Left hindlimb (tissue), 1 donor: ENCODE results near the gene GMDS.

ENCODE experiments used
- DNase-seq: peaks from one replicate; pipeline ENCODE4 v3.0.0-alpha.2; 2018

GMDS gene

DNA sequence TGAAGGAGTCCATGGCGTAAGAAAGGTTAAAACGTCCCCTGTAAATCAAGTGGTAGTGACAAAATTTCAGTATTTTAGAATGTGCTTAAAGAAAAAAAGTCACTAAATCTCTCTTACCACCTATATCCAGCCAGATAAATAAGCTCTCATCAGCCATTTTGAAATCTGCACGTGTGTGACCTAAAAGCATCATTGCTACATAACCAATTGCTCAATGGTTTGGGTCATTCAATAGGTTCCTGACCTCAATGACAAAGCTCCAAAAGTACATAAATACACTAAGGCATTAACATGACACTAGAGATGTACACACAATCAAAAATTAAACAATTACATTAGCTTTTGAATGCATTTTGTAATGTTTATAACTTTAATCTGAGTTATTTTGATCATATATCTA is 272.4 kb downstream of the GMDS start:
- DNase-seq: no peak

DNA sequence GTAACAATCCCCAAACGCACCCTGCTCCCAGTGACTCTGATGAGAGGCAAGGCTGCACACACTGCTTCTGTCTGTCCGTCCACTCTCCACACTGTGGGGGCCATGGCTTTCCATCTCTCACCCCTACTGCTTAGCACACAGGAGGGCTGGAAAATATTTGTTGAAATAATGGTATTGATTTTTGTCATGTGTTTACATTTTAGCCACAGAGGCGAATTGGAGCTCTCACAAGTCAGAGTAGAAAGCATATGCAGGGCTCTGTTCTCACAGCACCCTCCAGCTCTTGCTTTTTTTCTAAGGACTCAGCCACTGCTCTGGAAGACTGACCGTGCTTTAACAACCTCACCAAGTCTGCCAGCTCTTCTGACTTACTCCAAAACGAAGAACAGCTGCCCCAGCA is 273.8 kb downstream of the GMDS start:
- DNase-seq: no peak

DNA sequence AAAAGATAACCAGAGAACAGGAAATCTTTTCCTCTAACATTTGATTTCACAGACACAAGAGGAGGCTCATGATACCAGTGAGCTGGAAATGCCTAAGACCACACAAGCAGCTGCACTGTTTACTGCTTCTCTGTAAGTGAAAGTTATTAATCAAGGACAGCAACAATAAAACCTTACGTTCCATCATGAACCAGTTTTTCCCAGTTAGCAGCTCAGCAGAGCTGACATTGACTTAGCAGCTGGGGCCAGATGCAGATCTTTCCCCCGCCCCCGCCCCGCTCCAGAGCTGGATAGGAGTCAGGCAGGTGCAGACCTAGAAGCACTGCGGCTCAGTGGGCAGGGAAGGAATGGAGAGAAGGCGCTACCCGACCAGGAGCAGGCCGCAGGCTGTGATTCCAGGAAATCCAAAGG is 275.2 kb downstream of the GMDS start:
- DNase-seq: no peak

DNA sequence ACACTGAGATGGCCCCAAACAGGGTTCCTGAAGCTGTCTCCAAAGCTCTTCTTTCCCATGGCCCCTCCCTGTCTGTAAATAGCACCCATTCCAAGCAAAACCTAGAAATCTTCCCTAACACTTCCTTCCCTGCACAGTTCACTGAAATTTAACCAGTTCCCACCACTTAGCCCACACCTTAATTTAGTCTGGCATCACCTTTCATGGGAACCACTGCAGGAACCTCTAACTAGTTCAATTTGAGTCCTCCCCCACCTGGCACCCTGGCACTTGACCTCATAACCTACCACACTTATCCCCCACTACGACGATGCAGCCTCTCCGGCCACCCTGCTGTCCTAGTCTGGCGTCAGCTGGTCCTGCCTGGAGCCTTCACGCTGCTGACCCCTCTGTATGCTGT is 278.7 kb downstream of the GMDS start:
- DNase-seq: no peak

DNA sequence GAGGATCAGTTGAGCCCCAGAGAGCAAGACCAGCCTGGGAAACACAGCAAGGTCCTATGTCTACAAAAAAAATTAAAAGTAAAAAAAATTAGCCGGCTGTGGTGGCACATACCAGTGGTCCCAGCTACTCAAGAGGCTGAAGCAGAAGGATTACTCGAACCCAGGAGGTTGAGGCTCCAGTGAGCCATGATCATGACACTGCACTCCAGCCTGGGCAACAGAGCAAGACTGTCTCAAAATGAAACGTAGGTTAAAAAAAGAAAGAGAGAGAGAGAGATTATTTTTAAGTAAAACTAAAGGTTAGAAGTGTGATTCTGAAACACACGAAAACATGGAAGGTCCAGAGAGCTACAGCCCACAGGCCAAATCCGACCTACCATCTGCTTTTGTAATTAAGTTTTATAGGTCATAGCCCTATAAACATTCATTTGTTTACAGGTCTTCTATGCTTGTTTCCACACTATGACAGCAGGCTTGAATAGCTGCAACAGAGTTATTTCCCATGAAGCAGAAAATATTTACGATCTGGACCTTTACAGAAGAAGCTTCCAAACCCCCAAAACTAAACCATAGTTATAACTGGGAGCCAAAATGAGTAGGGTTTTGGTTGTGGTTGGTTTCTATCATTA is 279.7 kb downstream of the GMDS start:
- DNase-seq: no peak

DNA sequence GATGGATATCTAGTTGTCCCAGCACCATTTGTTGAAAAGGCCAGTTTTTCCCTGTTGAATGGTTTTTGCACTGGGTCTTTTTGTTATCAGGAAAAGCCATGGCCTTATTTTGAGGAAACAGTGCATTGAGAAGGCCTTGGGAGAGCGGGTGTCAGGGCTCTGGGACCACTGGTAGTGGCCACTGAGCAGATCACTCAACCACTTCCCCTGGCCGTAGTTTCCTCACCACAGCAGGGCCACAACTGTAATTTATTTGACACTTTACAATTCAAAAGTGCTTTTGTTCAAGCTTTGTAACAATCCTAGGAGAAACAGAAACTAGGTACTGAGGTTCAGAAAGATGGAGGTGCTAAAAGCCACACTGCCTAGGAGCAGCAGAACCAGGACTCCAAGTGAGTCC is 281.8 kb downstream of the GMDS start:
- no peak for DNase-seq

DNA sequence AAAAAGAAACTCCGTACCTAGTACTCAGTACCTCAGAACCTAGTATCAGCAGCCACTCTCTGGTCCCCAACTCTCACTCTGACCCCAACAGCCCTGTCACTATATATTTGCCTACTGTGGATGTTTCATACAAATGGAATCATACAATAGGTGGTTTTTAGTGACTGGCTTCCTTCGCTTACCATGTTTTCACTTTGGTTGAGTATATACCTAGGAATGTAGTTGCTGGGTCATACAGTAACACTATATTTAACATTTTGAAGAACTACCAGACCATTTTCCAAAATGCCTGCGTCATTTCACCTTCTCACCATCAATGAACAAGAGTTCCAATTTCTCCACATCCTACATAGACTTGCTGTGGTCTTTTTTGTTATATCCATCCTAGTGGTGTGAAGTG is 283.2 kb downstream of the GMDS start:
- DNase-seq: no peak

DNA sequence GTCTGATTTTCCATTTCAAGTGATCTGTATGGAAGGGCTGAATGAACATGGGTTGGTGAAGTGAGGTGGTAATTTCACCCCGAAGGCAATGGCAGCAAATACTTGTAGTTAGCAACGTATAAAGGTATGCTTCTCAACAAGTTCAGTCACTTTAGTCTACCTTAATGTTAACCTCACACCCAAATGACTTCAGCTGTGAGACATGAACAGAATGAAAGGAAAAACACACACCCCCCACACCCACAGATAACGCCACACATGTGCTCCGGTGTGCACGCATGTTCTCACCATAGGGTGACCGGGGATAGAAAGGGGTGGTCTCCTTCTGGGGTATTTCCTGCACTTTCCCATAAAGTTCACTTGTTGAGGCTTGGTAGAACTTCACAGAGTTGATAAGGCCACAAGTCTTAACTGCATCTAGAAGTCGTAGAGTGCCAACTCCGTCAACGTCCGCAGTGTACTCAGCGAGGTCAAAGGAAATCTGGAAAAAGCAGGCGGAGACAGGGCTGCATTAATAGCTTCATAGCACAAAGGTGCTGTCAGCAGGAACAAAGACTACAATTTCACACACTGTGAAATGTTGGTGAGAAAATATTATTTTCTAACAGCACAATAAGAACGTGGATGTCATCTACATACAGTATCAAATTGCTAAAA is 284.8 kb downstream of the GMDS start:
- DNase-seq: no peak

DNA sequence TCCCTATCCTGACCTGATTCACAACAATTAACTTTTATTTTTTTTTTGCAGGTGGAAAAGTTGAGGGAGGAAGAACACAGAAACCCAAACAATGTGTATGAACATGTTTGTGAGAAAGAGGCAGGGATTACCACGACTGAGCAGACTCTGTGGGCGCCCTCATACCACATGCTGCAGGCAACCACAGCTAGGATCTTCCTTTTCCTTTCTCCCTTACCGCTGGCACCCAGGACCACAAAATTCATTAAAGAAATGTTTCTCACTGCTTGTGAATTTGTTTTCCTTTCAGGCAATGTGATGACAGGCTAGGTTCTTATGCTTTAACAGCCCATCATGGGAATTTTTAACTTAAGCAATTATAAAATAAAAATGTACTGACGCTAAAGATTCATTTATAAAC is 287.1 kb downstream of the GMDS start:
- DNase-seq: no peak

DNA sequence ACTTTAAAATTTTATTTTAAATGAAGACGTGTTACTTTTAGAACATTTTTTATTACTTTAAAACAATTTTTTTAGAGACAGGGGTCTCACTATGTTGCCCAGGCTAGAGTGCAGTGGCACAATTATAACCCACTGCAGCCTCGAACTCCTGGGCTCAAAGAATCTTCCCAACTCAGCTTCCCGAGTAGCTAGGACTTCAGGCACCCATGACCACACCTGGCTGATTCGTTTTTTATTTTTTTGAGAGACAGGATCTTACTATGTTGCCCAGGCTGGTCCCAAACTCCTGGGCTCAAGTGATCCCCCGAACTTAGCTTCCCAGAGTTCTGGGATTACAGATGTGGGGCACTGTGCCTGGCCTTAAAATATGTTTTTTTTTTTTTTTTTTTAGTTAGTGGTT is 287.7 kb downstream of the GMDS start:
- no peak for DNase-seq

DNA sequence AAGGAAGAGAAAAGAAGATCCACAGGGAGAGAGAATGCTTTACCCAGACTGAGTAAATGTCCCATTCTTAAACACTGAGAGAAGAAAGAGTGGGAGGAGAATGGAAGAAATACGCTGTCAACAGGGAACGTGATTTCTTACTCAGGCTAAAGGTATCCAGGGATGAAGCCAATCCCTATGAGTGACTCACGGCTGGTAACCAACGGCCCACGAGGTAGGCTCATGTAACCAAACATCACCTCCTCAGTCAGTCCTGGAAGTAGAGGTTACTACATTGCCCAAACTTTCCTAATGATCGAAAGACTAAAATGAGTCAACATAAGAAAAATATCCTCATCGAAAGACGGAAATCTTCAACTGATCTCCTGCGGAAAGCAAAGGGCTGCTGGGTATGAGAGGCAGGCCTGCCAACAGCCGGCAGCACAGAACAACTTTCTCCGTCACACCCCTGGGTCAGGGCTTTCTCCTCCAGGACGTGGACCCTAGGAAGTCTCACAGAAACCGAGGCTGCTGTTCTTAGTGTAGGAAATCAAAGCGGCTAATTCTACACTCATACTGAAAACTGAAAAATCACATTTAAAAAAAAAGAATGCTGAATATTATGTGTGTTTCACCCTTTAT is 292.6 kb downstream of the GMDS start:
- no peak for DNase-seq

DNA sequence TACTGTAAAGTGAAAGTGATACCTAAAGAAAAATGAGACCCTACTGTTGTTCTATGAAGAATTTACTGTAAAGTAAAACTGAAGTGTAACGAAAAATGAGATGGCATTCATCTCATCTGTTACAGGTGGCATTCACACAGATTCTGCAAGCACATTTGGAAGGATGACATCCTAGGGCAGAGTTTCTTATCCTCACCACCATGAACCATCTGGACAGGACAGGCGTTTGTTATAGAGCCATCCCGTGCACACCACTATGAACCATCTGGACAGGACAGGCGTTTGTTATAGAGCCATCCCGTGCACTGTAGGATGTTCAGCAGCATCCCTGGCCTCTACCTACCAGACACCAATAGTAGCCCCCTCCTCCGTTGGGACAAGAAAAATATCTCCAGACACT is 294.8 kb downstream of the GMDS start:
- no peak for DNase-seq

DNA sequence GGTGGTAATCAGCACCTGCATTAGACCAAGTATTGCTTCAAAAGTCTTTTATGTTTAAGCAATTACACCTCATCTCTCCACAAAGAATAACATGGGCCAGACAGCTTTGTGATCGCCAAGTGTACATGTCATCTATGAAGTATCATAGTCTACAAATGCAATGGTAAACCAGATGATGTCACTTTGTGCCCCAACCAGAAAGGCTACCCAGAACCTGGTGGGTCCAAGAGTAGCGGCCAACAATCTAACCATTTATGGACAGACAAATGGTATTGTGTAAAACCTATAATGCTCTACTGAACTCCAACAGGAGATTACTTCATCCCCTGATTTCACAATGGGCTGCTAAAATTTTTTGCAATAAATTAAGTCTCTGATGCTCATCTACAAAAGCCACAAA is 295.9 kb downstream of the GMDS start:
- DNase-seq: no peak

DNA sequence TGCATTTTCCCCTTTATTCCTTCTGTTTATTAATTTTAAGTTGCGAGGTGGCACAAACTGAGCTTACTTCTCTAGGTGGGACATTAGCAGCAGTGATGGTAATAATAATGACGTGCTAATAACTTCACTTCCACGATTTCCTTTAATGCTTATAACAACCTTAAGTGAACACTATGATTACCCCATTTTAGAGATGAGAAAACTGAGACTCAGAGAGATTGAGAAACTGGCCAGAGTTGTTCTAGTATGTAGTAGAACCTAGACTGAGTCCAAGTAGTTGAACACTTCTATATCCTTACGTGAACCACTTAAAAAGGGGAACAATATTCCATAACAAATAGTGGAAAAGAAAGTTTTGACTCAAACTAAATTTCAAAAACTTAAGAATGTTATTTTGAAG is 297.5 kb downstream of the GMDS start:
- no peak for DNase-seq

DNA sequence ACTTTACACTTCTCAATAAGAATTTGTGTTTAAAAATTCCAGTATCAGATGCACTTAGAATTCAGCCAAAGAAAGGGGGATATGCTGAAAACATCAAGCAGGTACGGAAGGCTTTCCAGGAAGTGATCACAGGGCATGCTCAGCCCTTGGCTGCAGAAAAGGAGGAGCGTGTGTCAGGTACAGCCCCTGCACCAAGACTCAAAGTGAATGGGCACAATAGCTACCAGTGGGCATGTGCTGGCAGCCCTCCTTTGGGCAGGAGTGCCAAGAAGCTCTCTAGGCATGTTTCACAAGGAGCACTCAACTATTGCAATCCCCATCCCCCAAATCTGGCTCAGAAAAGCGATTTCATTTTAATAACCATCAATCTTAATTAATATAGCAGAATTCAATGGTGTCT is 298.8 kb downstream of the GMDS start:
- no peak for DNase-seq

DNA sequence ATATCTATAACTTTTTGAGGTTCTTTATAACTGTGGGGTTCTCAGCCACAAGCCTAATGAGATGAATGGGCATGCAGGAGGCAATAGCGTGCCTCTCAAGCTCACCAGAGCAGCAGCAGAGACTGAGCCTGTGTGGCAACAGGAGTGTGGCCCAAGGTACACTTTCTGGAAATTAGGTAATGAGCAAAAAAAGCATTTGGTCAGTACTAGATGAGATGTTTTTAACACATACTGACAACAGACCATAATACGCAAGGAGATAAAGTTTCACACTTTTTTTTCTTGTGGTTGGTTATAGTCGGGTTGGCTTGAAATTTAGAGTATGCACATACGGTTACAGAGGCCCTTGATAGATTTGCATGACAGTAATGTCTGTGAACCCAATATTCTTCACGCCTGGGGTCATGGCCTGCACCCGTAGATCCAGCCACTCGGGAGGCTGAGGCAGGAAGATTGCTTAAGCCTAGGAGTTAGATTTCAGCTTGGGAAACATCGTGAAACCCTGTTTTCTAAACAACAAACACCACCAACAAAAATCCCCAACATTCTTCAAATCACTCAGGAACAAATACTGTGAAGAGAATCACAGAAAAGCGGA is 300.1 kb downstream of the GMDS start:
- no peak for DNase-seq

DNA sequence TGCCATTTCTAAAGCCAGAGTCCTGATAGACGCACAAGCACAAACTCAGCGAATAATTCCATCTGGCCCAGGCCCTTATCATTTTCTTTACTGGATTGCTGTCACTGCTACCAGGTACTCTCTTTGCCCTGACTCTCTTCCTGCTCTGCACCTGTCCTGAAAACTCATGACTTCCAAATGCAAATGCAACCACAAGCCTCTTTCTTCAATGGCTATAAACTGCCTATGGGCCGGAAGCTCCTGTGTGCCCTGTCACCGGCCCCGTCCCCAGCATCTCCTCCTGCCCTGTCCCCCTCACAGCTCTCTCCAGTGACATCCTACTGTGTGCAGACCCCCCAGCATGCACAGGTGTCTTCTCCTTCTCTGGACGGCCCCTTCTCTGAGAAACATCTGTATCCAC is 302.6 kb downstream of the GMDS start:
- no peak for DNase-seq

DNA sequence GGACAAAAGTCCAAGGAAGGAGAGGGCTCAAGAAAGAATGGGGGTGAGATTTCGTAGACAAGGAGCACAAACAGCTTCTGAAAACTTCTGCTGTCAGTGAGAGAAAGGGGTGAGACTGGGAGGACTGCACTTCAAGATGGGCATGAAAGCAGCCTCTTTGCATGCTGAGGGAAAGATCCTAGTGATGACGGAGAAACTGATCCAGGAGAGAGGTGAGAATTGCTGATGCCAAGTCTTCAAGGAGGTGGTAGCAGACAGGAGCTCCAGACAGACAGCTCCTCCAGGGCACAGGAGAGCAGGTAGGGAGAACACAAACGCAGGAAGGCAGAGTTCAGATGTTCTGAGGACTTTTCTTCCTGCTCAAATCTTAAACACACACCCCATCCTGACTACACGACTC is 303.9 kb downstream of the GMDS start:
- DNase-seq: no peak

DNA sequence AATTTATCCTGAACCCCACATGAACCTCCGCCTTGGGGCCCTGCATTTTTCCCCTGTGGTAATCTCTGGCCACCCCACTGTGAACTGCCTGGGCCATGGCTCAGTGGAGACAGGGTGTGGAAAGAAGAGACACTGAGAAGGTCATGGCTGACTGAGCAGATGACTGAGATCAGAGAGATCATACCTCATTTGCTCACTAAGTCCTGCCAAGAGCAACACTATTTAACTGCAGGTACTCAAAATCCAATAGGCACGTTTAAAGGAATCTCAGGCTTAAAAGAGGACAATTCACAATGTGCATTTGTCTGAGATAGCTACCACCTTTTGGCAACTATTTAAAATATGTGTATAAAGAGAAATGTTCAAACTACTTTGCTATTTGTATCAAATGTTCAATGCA is 305.0 kb downstream of the GMDS start:
- DNase-seq: no peak

DNA sequence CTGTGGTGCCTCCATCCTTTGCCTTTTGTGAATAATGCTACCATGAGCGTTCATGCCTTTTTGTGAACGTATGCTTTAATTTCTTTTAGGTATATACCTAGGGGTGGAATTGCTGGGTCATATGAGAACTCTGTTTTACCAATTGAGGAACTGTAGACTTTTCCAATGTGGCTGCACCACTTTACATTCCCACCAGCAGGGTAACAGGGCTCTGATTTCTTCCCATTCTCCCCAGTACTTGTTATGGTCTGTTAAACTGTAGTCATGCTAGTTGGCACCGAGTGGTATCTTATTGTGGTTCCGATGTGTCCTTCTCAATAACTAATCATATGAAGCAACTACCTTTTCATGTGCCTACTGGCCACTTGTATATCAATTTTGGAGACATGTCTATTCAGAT is 312.1 kb downstream of the GMDS start:
- DNase-seq: no peak

DNA sequence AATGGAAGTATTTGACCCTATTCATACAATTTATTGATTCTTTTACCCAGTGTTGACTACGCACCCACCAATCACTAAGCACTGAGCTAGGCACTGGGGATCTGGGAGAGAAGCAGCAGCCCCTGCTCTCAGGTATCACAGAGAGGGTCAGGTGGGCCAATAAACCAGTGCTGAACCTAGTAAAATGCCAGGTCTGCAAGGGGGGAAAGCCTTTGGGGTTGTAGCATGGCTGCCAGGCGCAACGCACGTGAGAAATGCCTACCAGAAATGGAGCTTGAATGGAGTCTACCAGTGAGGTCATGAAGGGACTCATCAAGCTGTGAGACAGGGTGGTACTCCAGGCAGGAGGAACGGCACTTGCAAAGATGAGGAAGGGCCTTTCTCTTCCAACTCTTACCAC is 313.6 kb downstream of the GMDS start:
- DNase-seq: no peak

DNA sequence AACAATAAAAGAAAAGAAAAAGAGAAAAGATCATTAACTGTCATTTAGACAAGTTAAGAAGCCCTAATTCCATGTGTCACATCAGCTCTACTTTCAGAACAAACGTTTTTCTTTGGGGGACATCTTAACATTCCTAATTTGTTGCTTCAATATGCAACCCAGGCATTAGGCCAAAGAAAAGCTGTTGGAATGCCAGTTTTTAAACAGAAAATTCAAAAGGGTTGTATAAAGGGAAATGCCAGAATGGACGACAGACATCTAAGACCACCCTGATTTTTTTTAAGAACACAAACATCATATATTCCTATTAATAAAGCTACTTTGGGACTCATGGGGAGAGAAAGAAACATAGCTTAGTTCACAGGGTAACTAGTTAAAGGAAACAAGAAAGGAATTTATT is 315.0 kb downstream of the GMDS start:
- DNase-seq: no peak

DNA sequence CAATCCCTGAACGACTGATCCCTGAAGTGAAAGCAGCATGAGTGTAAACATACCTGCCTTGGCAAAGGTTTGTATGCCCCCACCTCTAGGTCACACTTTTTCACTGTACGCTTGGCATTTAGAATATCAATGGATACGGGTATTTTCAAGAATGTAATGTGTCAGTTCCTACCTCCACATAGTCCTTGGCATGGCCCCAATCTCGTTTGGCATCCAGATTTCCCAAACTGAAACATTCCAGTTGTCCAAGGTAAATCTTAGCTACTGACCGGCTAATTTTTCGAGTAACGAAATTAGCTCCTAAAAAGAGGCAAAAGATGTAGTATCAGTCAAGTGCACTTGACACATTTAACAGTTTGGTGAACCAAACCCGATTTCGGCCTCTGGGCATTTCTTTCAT is 315.5 kb downstream of the GMDS start:
- no peak for DNase-seq

DNA sequence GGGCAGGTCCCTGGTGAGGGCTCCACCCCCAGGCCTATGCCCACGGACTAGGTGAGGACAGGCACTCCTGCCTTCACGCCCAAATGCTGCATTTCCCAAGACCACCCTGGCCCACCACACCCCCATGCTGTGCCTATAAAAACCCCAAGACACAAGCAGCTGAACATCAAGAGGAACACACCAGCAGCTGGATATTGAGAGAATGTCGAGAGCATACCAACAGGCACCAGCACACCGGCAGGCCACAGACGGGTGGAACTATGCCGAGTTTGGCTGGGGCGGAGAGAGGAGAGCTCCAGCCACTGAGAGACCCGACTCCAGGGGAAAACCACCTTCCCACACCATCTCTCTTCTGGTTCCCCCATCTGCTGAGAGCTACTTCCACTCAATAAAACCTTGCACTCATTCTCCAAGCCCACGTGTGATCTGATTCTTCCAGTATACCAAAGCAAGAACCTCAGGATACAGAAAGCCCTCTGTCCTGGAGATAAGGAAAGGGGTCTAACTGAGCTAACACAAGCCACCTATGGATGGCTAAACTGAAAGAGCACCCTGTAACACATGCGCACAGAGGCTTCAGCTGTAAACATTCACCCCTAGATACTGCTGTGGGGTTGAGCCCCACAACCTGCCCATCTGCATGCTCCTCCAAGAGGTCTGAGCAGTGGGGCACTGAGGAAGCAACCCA is 319.5 kb downstream of the GMDS start:
- no peak for DNase-seq
